Calu3 (cell line): ENCODE data around the gene GZMM. TPM values are rescaled to one million over a fixed set of nuclear protein-coding genes. Genes with fewer than 3 reads are reported as not detected.

Source experiments
- BruUV-seq: library from RNA; stranded (reverse); fragments of 400-500 nt; replicated peaks from 2 replicates; lab custom pipeline; 2021; lab: Mats Ljungman, UMichigan
- CTCF ChIA-PET: fragments of 300-600 bp; sonication (Branson Sonifier 250); formaldehyde crosslinking; loops from one replicate; lab custom pipeline; 2022; ENCODE audit warnings: antibody characterized with exemption; lab: Charles Lee
- DNase-seq: peaks from one replicate; pipeline ENCODE4 v3.0.0; 2022
- H3K27ac Mint-ChIP-seq: one replicate; pipeline ENCODE4 v1.8.0; 2022; ENCODE audit warnings: mixed read lengths; ENCODE audit not compliant: unreplicated experiment
- H3K27me3 Mint-ChIP-seq: one replicate; pipeline ENCODE4 v1.8.0; 2022; ENCODE audit warnings: mixed read lengths; ENCODE audit not compliant: unreplicated experiment
- H3K36me3 Mint-ChIP-seq: one replicate; pipeline ENCODE4 v1.8.0; 2022; ENCODE audit warnings: mild to moderate bottlenecking, moderate library complexity, mixed read lengths; ENCODE audit not compliant: insufficient read depth, unreplicated experiment
- H3K4me1 Mint-ChIP-seq: one replicate; pipeline ENCODE4 v1.8.0; 2022; ENCODE audit warnings: mild to moderate bottlenecking, low read depth, mixed read lengths; ENCODE audit not compliant: unreplicated experiment
- H3K4me3 Mint-ChIP-seq: one replicate; pipeline ENCODE4 v1.8.0; 2022; ENCODE audit warnings: mild to moderate bottlenecking, low read depth, moderate library complexity, mixed read lengths; ENCODE audit not compliant: unreplicated experiment
- H3K9me3 Mint-ChIP-seq: one replicate; pipeline ENCODE4 v1.8.0; 2022; ENCODE audit warnings: low read depth, mixed read lengths; ENCODE audit not compliant: unreplicated experiment
- intact Hi-C: fragments of 100-400 bp; cut with micrococcal nuclease; formaldehyde crosslinking; loops from one replicate; pipeline ENCODE4 v1.10.0; 2022; ENCODE audit not compliant: unreplicated experiment
- total RNA-seq: library from RNA; stranded (reverse); gene quantifications from 2 replicates; pipeline ENCODE4 v1.2.3, GENCODE V29; 2022
- TF ChIP-seq, protein P1 (sequence below): fragments of 200-600 bp; IDR thresholded peaks from one replicate; pipeline ENCODE4 v1.8.0; 2022; ENCODE audit warnings: antibody characterized with exemption; ENCODE audit not compliant: unreplicated experiment

The GZMM gene
- total RNA-seq, 1 experiment from 2014 or later = not detected

DNA sequence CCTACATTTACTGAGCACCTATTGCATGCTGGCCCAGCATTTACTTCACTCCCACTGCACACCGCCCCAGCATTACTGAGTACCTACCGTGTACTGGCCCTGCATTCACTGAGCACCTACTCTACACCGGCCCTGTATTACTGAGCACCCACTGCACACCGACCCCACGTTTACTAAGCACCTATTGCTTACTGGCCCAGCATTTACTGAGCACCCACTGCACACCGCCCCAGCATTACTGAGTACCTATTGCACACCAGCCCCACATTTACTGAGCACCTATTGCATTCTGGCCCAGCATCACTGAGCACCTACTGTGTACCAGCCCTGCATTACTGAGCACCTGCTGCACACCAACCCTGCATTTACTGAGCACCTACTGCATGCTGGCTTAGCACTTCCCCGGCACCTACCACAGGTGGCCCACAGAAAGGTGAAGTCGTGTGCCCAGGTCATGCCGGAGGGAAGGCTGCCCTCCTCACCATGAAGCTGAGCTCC lies 29.6 kb upstream of the GZMM start:
- intact Hi-C loops = no loop called here
- no TSS peak for BruUV-seq
- H3K4me3 Mint-ChIP-seq = no peak overlapping the region
- H3K27me3 Mint-ChIP-seq = no peaks in the 10 kb centered on the region
- TF ChIP-seq, protein P1, sequence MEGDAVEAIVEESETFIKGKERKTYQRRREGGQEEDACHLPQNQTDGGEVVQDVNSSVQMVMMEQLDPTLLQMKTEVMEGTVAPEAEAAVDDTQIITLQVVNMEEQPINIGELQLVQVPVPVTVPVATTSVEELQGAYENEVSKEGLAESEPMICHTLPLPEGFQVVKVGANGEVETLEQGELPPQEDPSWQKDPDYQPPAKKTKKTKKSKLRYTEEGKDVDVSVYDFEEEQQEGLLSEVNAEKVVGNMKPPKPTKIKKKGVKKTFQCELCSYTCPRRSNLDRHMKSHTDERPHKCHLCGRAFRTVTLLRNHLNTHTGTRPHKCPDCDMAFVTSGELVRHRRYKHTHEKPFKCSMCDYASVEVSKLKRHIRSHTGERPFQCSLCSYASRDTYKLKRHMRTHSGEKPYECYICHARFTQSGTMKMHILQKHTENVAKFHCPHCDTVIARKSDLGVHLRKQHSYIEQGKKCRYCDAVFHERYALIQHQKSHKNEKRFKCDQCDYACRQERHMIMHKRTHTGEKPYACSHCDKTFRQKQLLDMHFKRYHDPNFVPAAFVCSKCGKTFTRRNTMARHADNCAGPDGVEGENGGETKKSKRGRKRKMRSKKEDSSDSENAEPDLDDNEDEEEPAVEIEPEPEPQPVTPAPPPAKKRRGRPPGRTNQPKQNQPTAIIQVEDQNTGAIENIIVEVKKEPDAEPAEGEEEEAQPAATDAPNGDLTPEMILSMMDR = no peak
- no peaks in the 10 kb centered on the region for H3K9me3 Mint-ChIP-seq
- no peak overlapping the region for H3K27ac Mint-ChIP-seq
- no peak for DNase-seq
- peaks cover 5% of the 10 kb centered on the region for H3K36me3 Mint-ChIP-seq
- CTCF ChIA-PET = no interaction called here
- H3K4me1 Mint-ChIP-seq = no peaks in the 10 kb centered on the region

DNA sequence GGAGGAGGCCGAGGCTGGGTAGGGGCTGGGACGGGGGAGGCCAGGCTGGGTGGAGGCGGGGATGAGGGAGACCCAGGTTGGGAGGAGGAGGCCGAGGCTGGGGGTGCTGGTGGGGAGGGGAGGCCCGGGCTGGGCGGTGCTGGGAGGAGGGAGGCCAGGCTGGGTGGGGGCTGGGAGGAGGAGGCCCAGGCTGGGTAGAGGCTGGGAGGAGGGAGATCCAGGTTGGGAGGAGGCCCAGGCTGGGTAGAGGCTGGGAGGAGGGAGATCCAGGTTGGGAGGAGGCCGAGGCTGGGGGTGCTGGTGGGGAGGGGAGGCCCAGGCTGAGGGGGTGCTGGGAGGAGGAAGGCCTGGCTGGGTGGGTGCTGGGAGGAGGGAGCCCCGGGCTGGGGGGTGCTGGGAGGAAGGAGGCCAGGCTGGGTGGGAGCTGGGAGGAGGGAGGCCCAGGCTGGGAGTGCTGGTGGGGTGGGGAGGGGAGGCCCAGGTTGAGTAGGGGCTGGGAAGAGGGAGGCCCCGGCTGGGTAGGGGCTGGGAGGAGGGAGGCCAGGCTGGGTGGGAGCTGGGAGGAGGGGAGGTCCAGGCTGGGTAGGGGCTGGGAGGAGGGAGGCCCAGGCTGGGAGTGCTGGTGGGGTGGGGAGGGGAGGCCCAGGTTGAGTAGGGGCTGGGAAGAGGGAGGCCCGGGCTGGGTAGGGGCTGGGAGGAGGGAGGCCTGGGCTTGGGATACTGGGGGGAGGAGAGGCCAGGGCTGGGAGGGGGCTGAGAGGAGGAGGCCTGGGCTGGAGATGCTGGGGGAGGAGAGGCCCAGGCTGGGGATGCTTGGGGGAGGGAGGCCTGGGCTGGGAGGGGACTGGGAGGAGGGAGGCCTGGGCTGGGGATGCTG lies 25.9 kb upstream of the GZMM start:
- no TSS peak for BruUV-seq
- H3K27ac Mint-ChIP-seq = no peak overlapping the region
- TF ChIP-seq, protein P1 = no peak
- intact Hi-C loops = no loop called here
- H3K4me1 Mint-ChIP-seq = no peaks in the 10 kb centered on the region
- H3K27me3 Mint-ChIP-seq = no peaks in the 10 kb centered on the region
- DNase-seq = no peak
- CTCF ChIA-PET = no interaction called here
- no peaks in the 10 kb centered on the region for H3K9me3 Mint-ChIP-seq
- H3K4me3 Mint-ChIP-seq = no peak overlapping the region
- no peaks in the 10 kb centered on the region for H3K36me3 Mint-ChIP-seq

DNA sequence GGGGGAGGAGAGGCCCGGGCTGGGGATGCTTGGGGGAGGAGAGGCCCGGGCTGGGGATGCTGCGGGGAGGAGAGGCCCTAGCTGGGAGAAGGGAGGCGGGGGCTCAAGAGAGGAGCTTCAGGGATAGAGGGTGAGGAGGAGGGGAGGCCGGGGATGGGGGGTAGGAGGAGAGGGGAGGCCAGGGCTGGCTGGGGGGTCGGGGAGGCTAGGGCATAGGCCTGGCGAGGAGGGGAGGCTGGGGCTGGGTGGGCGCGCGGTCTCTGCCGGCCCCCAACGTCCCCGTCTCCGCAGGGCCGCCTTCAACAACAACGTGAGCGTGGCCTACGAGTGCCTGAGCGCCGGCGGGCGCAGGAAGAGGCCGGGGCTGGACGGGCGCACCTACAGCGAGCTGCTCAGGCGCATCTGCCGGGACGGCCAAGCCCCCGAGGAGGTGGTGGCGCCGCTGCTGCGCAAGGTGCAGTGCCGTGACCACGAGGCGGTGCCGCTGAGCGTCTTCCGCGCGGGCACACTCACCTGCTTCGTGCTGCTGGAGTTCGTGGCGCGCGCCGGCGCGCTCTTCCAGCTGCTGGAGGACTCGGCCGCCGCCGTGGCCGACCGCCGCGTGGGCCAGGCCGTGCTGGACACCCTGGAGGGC lies 25.1 kb upstream of the GZMM start:
- BruUV-seq = no TSS peak
- no peaks in the 10 kb centered on the region for H3K4me1 Mint-ChIP-seq
- H3K4me3 Mint-ChIP-seq = no peak overlapping the region
- intact Hi-C loops = no loop called here
- no peak for DNase-seq
- no peaks in the 10 kb centered on the region for H3K9me3 Mint-ChIP-seq
- TF ChIP-seq, protein P1 = no peak
- no peak overlapping the region for H3K27ac Mint-ChIP-seq
- CTCF ChIA-PET = no interaction called here
- H3K36me3 Mint-ChIP-seq = no peaks in the 10 kb centered on the region
- H3K27me3 Mint-ChIP-seq = no peaks in the 10 kb centered on the region

DNA sequence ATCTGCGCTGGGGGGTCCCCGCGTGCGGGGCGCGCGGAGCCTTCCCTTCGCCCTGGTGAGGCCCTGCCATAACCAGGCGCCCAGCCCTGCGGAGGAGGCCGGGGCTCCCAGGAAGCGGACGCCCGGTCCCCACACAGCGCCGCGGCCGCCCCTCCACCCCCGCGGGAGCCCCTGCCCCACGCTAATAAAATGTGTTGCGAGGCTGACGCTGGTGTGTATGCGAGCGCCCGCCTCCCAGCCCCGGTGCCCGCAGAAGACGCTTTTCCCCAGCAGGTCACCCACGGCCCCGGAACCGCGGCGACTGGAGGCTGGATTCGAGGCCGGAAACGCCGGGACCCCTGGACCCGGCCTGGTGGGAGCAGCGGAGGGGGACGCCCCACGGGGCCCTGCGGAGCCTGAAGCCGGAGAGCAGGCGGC lies 24.4 kb upstream of the GZMM start:
- BruUV-seq = no TSS peak
- Mint-ChIP-seq H3K4me3 (no peak overlapping the region), H3K4me1 (no peaks in the 10 kb centered on the region), H3K27ac (no peak overlapping the region), H3K36me3 (no peaks in the 10 kb centered on the region), H3K9me3 (no peaks in the 10 kb centered on the region), H3K27me3 (no peaks in the 10 kb centered on the region)
- TF ChIP-seq, protein P1 = no peak
- DNase-seq = no peak
- intact Hi-C loops = no loop called here
- CTCF ChIA-PET = no interaction called here
